ENCODE results near the gene NCKIPSD.

- TF ChIP-seq POLR2A (IDR thresholded peaks at IDR 0.05; ENCODE audit: low read length) (no peak), GATA1 (IDR thresholded peaks at IDR 0.05; ENCODE audit: low read depth, low read length) (no peak)
These were observed 2.5 kb upstream of the NCKIPSD start for GRCh38 chr3:48688032-48688736.

Data from erythroblast (primary cell).